Measurements from ENCODE around the gene TMEM141.
"Not testable (repeated sequence)": the region's sequence is repeated elsewhere in the genome, so short reads cannot be mapped to it uniquely, and the experiment has no call there.

Gene TMEM141

GRCh38 chr9:136835932-136836904, 45.1 kb downstream of the TMEM141 start:
- no peak for FAIRE-seq

DNA sequence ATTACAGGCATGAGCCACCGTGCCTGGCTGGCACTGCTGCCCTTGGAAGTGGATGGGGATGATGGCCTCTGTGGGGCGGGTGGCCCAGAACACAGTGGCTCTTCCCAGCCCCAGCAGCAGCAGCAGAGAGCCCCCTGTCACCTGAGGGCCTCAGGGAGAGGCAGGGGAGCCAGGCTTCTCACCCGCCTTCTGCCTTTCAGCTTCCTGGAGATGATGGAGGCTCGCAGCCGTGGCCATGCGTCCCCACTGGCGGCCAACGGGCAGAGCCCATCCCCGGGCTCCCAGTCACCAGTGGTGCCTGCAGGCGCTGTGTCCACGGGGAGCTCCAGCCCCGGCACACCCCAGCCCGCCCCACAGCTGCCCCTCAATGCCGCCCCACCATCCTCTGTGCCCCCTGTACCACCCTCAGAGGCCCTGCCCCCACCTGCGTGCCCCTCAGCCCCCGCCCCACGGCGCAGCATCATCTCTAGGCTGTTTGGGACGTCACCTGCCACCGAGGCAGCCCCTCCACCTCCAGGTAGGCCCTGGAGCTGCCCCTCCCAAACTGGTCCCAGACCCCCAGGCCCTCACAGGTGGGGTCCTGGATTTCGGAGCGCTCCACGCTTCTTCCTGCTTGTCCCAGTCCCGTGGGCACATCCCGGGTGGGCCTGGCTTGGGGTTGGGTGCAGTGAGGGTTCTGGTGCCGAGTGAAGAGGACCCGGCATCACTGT, 46.2 kb downstream of the TMEM141 start:
- FAIRE-seq: no peak

- FAIRE-seq: not testable (repeated sequence)
Observed at GRCh38 chr9:136837856-136838277, 46.7 kb downstream of the TMEM141 start.

DNA sequence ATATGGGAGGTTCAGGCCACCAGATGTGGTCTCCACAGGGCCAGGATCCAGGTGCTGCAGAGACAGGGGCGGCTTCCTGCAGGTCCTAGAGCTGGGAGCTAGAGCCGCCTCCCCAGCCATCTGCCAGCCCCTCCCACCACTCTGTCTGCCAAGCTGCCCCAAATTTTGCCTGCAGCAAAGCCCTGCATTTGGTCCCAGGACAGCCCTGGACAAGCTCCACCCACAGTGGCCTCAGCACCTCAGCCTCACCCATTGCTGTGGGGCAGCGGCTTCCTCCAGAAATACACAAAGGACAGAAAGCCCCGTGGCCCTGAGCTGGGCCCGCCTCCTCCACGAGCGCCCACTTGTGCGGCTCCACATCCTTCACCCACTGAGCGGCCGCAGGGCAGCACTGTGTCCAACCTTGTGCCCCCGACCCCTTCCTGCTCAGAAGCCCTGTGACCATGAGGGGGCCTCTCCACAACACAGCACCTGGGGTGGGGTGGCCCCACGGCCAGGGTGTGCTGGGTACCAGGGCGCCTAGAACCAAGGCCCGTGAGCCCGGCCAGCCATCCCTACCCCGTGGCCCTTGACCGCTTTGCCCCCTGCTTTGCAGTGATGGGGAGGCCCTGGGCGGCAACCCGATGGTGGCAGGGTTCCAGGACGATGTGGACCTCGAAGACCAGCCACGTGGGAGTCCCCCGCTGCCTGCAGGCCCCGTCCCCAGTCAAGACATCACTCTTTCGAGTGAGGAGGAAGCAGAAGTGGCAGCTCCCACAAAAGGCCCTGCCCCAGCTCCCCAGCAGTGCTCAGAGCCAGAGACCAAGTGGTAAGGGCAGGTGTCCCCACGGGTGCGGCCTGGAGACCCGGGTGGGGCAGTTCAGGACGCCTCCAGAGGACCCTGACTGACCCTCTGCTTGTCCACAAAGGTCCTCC, 47.4 kb downstream of the TMEM141 start:
- FAIRE-seq: no peak

- FAIRE-seq: no peak
Observed at GRCh38 chr9:136839229-136840139, 48.3 kb downstream of the TMEM141 start.

GRCh38 chr9:136840140-136840876, 49.2 kb downstream of the TMEM141 start:
- FAIRE-seq: no peak

DNA sequence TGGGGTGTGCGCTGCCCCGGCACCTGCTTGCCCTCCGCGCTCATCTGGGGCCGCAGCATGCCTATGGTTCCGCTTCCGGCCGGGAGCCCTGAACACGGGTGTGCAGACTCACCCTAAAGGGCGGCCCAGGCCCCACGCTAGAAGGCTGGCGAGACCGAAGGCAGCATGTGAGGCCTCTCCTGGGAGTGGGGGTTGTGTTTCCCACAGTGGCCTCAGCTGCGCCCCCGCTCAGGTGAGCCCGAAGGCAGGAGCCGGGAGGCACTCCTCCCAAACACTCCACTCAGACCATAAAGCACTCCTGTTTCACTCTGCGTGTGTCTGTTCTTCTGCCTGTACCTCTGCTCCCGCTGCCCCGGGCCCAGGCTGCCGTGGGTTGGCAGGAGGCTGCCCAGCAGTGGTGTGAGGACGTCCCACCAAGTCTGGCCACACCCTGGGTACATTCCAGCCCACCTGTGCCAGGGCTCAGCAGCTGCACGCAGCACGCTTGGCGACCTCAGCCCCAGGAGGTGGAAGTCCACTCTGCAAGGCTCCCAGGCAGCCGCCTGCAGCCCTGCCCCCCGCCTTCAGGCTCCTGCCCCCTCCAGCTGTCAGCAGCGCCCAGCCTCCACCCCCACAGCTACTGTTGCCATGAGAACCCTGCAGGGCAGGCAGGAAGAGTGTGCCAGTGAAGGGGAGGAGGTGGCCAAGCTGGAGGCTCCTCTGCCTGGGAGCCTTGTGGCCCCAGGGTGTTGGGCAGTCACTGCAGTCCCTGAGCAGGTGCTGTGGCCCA, 49.9 kb downstream of the TMEM141 start:
- FAIRE-seq: no peak

- FAIRE-seq: not testable (repeated sequence)
Observed at GRCh38 chr9:136841646-136842379, 50.7 kb downstream of the TMEM141 start.

- FAIRE-seq: not testable (repeated sequence)
Observed at GRCh38 chr9:136842380-136842948, 51.3 kb downstream of the TMEM141 start, which contains the start of gene AJM1. AJM1 (plus strand) TSS chr9:136842478; CDS start chr9:136844415, 1,937 bp downstream.

Data from endometrium (tissue), 2 donors.